HUES64 (cell line): ENCODE measurements around the gene TTC8.

Source experiments
- H3K27ac ChIP-seq: 2 replicates; pipeline ENCODE4 v1.7.0; 2013; ENCODE audit warnings: low read depth, low read length, inconsistent platforms
- H3K27me3 ChIP-seq: 2 replicates; pipeline ENCODE4 v1.6.1; 2013; ENCODE audit warnings: mild to moderate bottlenecking, low read length; ENCODE audit not compliant: insufficient read depth
- H3K36me3 ChIP-seq: 2 replicates; pipeline ENCODE4 v1.6.1; 2013; ENCODE audit warnings: mild to moderate bottlenecking, low read length; ENCODE audit not compliant: insufficient read depth
- H3K4me1 ChIP-seq: 2 replicates; pipeline ENCODE4 v1.6.1; 2013; ENCODE audit warnings: mild to moderate bottlenecking, low read length, moderate library complexity; ENCODE audit not compliant: insufficient read depth
- H3K4me3 ChIP-seq: 2 replicates; pipeline ENCODE4 v1.5.1; 2013; ENCODE audit warnings: mild to moderate bottlenecking, low read length, moderate library complexity
- H3K9ac ChIP-seq: 2 replicates; pipeline ENCODE4 v1.6.1; 2013; ENCODE audit warnings: mild to moderate bottlenecking, low read depth, low read length
- H3K9me3 ChIP-seq: 2 replicates; pipeline ENCODE4 v1.6.1; 2013; ENCODE audit warnings: low read depth, low read length; ENCODE audit not compliant: insufficient read depth
- WGBS: fragments of 150-250, 120-280 bp; methylation state at CpG from one replicate; pipeline ENCODE4 v1.1.7; 2013; ENCODE audit warnings: missing lambda C conversion rate; 5-methylcytosine and 5-hydroxymethylcytosine counted together

The TTC8 gene

GRCh38 chr14:88902850-88903249 is 78.4 kb downstream of the TTC8 start:
- Histone ChIP-seq H3K36me3 (no peaks in the 10 kb centered on the region), H3K9ac (no peak overlapping the region), H3K4me3 (no peak overlapping the region), H3K27ac (no peak overlapping the region), H3K9me3 (peaks cover 1% of the 10 kb centered on the region; the same call in 1 of the 2 replicates), H3K27me3 (no peaks in the 10 kb centered on the region), H3K4me1 (no peaks in the 10 kb centered on the region)
- 90% methylated on average over 1 of the region's 1 CpG for WGBS

- H3K27me3 ChIP-seq = no peaks in the 10 kb centered on the region
- WGBS = 91% methylated on average over 3 of the region's 3 CpGs
- H3K36me3 ChIP-seq = no peaks in the 10 kb centered on the region
- no peak overlapping the region for H3K27ac ChIP-seq
- no peaks in the 10 kb centered on the region for H3K4me1 ChIP-seq
- peaks cover 2% of the 10 kb centered on the region; the same call in 1 of the 2 replicates for H3K9me3 ChIP-seq
- H3K4me3 ChIP-seq = no peak overlapping the region
- no peak overlapping the region for H3K9ac ChIP-seq
These were observed 79.8 kb downstream of the TTC8 start for GRCh38 chr14:88904206-88904647.

GRCh38 chr14:88904864-88905263 is 80.4 kb downstream of the TTC8 start:
- Histone ChIP-seq H3K9ac (no peak overlapping the region), H3K4me3 (no peak overlapping the region), H3K4me1 (no peaks in the 10 kb centered on the region), H3K9me3 (peaks cover 2% of the 10 kb centered on the region; the same call in 1 of the 2 replicates), H3K27ac (no peak overlapping the region), H3K36me3 (no peaks in the 10 kb centered on the region), H3K27me3 (no peaks in the 10 kb centered on the region)
- WGBS = 91% methylated on average over 5 of the region's 5 CpGs

- no peak overlapping the region for H3K4me3 ChIP-seq
- H3K27ac ChIP-seq = no peak overlapping the region
- H3K36me3 ChIP-seq = no peaks in the 10 kb centered on the region
- peaks cover 2% of the 10 kb centered on the region; the same call in 1 of the 2 replicates for H3K9me3 ChIP-seq
- no peaks in the 10 kb centered on the region for H3K27me3 ChIP-seq
- H3K9ac ChIP-seq = no peak overlapping the region
- WGBS = 88% methylated on average over 1 of the region's 1 CpG
- no peaks in the 10 kb centered on the region for H3K4me1 ChIP-seq
These were observed 83.8 kb downstream of the TTC8 start for GRCh38 chr14:88908216-88908615.

GRCh38 chr14:88910386-88910785 is 85.9 kb downstream of the TTC8 start:
- H3K27ac ChIP-seq = no peak overlapping the region
- H3K9ac ChIP-seq = no peak overlapping the region
- no peak overlapping the region for H3K4me3 ChIP-seq
- H3K9me3 ChIP-seq = peaks cover 2% of the 10 kb centered on the region; the same call in 1 of the 2 replicates
- no peaks in the 10 kb centered on the region for H3K4me1 ChIP-seq
- H3K36me3 ChIP-seq = no peaks in the 10 kb centered on the region
- H3K27me3 ChIP-seq = no peaks in the 10 kb centered on the region
- WGBS = 83% methylated on average over 6 of the region's 6 CpGs

- WGBS = 95% methylated on average over 4 of the region's 4 CpGs
- Histone ChIP-seq H3K4me1 (no peaks in the 10 kb centered on the region), H3K27ac (no peak overlapping the region), H3K27me3 (no peaks in the 10 kb centered on the region), H3K36me3 (no peaks in the 10 kb centered on the region), H3K9ac (no peak overlapping the region), H3K9me3 (peaks cover 2% of the 10 kb centered on the region; the same call in 1 of the 2 replicates), H3K4me3 (no peak overlapping the region)
These were observed 87.4 kb downstream of the TTC8 start for GRCh38 chr14:88911809-88912208.

GRCh38 chr14:88914956-88915355 is 90.5 kb downstream of the TTC8 start:
- H3K4me3 ChIP-seq = no peak overlapping the region
- H3K9me3 ChIP-seq = no peaks in the 10 kb centered on the region
- 90% methylated on average over 4 of the region's 4 CpGs for WGBS
- H3K27me3 ChIP-seq = no peaks in the 10 kb centered on the region
- H3K27ac ChIP-seq = no peak overlapping the region
- H3K9ac ChIP-seq = no peak overlapping the region
- H3K4me1 ChIP-seq = no peaks in the 10 kb centered on the region
- H3K36me3 ChIP-seq = no peaks in the 10 kb centered on the region

- Histone ChIP-seq H3K4me1 (no peaks in the 10 kb centered on the region), H3K36me3 (no peaks in the 10 kb centered on the region), H3K27ac (no peak overlapping the region), H3K9me3 (no peaks in the 10 kb centered on the region), H3K9ac (no peak overlapping the region), H3K4me3 (no peak overlapping the region), H3K27me3 (no peaks in the 10 kb centered on the region)
- 89% methylated on average over 3 of the region's 3 CpGs for WGBS
These were observed 95.1 kb downstream of the TTC8 start for GRCh38 chr14:88919502-88919901.
